Stimulated activated CD8-positive, alpha-beta memory T cell treated with anti-CD3 and anti-CD28 coated beads, Interleukin-4, amount 100 ng/mL, for 48 hours (primary cell): ENCODE data around the gene PIGA.
"Not testable (repeated sequence)": the region's sequence is repeated elsewhere in the genome, so short reads cannot be mapped to it uniquely, and the experiment has no call there.

Experiments used
- DNase-seq: peaks from one replicate; pipeline ENCODE4 v3.0.0-alpha.2; 2020

The PIGA gene

DNA sequence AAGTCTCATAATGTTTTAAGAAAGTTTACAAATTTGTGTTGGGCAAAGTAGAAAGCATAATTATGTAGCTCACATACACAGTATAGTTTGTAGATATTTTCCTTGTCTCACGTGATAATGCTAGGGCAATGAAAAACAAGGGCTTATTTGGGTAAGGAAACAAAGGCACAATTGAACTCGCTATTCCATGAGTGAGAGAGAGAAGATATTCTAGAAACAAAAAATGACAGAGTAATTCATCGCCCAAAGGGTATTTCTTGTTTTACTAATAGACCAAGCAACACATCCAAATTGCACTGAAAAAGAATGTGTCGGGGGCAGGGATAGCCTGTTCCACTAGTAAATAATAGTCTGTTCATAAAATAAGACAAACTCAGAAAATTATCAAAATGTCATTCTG lies 16.2 kb downstream of the PIGA start:
- DNase-seq: no peak

DNA sequence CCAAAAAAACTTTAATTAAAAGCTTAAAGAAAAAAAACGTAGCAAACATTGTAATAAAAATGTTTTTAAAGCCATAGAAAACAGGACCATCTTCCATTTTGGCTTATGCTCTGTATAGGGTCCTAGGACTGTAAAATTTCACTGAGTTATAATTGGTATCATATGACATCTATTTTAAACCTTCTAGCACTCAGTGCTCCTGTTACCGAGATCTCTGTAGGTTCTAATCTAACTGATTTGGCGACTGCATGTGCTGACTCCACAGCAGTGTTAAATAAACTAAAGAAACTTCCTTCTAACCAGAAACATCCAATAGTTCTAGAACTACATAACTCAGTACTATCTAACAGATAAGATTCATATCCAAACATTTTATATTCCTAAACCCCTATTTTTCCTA lies 19.8 kb downstream of the PIGA start, which contains the start of gene ASB11:
Gene ASB11, minus strand, starts transcription at position 132 of the 400 bp plus-strand sequence. Its CDS starts 35 bp downstream, at position 97.
- no peak for DNase-seq

DNA sequence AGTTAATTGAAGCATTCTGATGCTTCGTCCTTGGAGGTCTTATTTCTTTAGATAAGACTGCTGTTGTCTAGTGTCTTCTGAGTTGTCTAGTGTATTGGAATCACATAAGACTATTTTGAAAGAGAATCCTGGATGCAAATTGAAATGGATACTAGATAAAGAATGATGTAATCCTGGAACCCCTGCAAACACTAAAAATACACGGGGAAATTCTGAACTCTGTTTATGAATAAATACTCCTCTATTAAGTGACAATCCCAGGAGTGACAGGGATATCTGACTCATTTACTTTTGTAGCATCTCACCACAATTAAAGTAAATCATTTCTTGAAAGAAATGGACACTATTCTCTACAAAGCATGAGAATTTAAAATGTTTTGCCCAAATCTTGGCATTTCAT lies 20.9 kb downstream of the PIGA start:
- DNase-seq: no peak

DNA sequence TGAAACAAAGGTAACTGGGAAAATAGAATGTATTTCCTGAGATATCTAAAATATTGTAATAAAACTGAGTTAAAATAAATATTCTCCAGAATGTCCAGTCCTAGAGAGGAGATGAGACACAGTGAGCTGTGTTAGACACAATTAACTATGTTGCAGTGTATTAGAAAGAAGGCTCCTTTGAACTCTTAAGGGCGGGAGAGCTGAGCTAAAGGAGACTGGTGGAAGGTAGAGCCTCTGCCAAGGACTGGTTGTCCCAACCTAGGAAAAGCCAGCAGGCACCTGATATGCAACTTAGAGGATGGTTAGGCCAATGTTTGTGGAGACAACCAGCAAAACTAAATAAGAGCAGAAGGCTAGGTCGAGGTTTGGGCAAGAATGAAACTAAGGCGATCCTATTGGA lies 24.2 kb downstream of the PIGA start:
- DNase-seq: no peak

DNA sequence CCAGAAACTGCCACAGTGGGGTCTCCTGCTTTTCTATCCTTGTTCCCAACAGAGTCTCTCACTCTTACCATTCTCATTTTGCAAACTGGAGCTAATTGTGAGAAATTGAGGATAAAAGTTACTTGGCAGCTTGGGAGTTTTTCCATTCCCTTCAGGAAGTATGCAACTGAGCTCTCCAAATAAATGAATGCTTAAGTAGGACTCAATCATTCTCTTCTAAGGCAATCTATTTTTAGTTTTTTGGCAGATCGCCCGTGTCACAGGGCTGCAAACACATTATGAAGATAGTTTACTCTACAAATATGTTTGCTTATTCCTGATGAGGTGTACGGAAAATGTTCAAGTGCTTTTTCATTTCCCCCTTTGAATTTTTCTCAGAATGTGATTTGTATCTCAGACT lies 25.2 kb downstream of the PIGA start:
- DNase-seq: no peak

DNA sequence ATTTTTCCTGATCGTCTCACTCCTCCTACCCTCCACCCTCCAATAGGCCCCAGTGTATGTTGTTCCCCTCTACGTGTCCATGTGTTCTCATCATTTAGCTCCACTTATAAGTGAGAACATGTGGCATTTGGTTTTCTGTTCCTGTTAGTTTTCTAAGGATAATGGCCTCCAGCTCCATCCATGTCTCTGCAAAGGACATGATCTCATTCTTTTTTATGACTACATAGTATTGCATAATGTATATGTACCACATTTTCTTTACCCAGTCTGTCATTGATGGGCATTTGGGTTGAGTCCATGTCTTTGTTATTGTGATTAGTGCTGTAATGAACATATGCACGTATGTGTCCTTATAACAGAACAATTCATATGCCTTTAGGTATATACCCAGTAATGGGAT lies 29.4 kb downstream of the PIGA start:
- not testable (repeated sequence) for DNase-seq

DNA sequence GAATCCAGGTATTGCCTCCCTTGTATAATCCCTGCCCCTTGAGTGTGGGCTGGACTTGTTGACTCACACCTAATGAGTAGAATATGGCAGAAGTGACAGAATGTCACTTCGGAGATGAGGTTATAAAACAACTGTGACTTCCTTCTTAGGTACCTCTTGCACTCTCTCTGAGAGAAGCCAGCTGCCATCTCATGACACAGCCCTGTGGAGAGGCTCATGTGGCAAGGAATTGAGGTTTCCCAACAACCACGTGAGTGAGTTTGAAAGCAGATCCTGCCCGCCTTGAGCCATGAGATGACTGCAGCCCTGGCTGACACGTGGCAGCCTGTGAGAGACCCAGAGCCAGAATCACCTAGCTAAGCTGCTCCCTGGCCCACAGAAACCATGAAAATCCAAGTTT lies 33.4 kb downstream of the PIGA start:
- DNase-seq: peak; percentile 33

DNA sequence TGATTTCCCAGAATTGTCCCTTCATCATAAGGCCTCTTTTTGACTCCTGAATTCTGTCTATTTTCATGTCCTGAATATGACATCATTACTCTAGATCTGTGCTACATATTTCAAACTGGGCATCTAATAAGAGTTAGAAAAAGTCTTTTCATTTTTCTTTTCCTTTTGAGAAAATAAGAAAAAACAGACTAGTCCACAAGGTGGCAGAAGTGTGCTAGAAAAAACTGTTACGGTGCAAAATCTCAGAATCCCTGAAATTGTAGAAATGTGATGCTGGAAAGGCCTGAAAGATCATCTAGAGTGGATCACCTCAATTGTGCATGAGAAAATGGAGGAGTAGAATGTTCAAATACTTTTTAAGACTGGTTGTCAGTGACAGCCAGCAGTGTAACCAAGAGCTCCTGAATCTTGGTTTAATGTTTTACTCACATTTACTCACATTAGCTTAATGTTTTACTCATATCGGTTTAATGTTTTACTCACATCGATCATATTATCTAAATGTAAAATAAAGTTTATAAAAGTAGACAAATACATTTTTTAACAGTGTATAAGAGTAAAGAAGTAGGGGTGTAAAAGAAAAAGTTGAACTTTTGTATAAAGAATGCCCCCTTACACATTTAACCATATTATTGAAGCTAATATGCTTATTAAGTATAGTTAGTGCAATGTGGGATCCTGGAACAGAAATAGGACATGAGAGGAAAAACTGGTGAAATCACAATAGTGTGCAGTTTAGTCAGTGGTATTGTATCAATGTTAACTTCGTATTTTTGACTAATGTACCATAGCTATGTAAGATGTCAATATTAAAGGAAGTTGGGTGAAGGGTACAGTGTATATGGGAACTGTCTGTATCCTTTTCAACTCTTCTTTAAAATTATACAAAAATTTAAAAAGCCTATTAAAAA lies 35.1 kb downstream of the PIGA start:
- no peak for DNase-seq

DNA sequence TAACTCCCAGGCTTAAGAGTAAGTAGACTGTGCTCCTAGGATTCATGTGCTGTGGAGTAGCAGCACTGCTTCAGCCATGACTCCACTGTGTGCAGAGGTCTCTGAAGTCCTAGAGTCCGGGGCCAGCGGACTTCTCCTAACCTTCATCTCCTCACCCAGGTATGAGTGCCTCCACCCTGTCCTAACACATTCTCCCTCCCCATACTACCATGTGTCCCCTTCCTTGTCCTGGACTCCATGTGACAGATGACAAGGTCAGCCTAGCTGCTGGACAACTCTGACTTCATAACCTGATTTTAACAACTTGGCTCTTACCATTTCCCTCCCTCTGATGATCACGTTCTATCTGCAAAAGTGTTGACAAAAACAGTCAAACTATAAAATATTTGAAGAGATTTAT lies 36.5 kb downstream of the PIGA start:
- no peak for DNase-seq

DNA sequence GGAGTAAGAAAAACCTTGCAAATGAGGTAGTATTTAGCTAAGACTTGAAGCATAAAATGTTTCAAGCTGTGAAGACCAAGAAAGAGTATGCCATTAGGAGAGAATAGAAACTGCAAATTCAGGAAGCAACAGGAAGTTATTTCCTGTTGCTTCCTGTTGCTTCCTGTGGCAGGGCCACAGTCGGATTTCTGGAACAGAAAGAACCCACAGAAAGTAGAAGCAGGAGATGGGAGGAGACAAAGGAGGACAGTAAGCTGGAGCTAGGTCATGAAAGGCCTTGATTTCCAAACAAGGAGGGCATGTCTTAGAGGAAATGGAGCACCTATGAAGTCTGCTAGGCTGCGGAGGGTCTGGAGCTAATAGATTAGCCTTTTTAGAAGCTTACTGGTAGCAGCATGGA lies 37.1 kb downstream of the PIGA start:
- no peak for DNase-seq

DNA sequence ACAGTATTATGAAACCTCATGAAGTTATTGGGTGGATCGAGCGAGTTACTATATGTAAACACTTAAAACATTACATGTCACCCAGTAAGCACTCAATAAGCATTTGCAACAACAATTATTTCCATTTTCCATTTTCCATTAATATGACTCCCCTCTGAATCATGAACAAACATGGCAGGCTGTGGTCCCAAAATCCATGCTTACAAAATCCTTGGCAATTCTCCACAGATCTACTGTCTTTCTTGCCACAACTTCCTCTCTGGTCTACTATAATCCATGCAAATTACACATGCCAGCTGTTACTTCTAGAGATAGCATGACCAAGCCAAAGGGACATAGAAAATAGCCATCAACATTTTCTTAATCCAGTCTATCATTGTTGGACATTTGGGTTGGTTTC lies 41.9 kb downstream of the PIGA start:
- no peak for DNase-seq

DNA sequence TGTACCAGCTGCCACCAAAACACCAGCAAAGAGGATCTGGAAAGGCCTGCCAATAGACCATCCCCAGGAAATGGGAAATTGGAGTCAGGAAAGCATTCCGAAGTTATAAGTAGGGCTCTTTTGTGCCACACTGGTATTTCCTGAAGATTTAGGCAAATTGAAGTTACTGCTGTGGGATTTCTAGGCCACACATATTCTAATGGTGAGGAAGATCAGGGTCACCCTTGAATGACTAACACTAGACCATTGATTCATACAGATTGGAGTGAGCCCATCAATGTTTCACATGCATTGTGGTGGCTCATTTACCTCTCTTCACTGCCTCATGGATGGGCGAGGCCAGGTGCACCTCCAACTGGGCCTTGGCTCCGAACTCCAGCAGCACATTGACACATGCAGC lies 42.5 kb downstream of the PIGA start:
- DNase-seq: no peak

DNA sequence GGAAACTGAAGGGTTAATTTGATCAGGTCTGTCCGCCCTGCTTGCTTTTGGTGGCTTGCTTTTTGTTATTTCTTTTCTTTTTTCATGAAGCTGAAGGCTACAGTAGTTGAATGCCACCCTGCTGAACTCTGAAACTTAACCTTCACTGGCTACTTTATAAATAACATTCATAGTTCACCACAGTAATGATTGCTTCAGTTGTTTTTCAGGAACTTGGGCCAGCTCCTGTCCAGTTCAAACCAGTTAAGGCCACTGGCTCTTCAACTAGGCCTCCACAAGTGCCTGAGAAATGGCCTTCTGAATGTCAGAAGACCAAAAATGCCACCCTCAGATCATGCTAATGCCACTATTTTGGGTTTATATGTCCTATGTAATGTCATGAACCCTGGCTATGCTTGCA lies 57.7 kb downstream of the PIGA start:
- DNase-seq: no peak

DNA sequence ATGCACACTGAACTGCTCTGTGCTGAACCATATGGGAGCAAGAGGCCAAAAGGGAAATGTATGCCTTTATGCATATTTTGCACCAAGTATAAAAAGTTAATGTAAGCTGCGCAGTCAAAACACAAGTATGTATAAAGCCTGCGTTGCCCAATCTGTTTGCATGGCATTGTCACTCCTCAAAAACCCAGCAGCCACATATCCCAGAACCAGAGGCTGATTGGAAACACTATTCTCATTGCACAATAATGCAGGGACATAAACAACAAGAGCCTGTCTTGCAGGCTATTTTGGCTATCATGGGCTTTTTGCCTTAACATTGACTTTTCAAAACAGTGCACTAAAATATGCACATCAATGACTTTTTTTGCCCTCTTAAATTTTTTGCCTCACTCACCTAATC lies 60.4 kb downstream of the PIGA start:
- DNase-seq: no peak

DNA sequence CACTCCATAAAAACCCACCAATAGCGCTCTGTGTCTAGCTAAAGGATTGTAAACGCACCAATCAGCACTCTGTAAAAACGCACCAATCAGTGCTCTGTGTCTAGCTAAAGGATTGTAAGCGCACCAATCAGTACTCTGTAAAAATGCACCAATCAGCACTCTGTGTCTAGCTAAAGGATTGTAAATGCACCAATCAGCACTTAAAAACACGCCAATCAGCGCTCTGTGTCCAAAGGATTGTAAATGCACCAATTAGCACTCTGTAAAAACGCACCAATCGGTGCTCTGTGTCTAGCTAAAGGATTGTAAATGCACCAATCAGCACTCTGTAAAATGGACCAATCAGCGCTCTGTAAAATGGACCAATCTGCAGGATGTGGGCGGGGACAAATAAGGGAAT lies 62.0 kb downstream of the PIGA start:
- not testable (repeated sequence) for DNase-seq

DNA sequence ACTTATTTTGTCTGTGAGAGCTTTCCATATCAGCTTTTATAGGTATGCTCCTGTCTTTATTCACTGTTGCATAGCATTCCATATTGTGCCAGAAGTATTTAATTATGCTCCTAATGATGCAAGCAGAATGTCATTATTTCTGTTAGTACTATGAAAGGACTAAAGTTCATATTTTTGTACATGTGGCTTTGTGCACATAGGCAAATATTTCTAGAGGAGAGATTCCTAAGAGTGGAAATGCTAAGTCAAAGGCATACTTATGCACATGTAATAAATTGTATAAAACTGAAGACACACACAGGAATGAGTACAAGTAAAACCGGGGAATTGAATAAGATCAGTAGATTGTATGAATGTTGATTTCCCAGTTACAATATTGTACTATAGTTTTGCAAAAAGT lies 63.6 kb downstream of the PIGA start:
- DNase-seq: no peak

DNA sequence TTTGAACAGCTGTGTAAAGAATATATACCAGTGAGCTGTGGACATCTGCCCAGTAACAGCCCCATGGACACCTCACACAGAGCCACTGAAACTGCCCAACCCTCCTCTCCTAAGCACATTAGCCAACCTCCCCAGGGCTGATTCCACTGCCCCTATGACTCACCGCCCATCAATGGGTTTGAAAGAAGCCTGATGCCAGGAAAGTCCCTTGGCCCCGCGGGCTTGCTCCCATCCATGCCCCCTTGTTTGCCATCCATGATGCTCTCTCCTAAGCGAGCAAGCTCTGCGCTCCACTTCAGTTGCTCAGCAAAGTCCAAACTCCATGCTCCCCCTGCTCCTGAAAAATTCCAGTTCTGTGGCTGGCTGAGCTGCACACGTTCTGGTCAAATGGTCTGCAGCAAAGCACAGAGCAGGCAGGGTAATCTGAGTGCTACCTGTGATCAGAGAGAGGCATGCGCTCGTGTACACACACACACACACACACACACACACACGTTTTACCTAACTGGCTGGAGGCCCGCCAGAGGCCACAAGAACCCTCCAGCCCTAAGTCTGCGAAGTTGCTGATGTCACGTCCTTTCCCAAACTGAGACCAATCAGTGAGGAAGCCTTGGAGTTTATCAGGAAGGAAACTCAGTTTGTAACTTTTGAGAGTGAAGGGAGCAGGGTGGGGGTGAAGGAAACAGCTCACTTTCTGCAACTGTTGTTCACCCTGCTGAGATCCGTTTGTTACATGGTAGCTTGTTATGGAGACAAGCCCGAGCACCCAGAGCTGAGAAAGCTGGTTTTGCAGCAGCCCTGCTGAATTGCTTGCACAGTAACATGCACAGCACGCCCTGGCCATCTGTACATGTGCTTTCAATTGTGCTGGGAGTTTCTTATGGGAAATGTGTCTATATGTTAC lies 65.5 kb downstream of the PIGA start, which contains the start of gene ASB9:
Gene ASB9, minus strand, starts transcription at position 466 of the 904 bp plus-strand sequence. Its CDS starts 209 bp downstream, at position 257.
- peak; percentile 23 for DNase-seq
